ENCODE measurements around the gene RNF144A.

GRCh38 chr2:6956566-6956965 is 39.4 kb downstream of the RNF144A start:
- no peak for TF ChIP-seq CTCF (IDR thresholded peaks at IDR 0.05; ENCODE audit: extremely low read depth in 1 of 2, insufficient read depth in 1 of 2, low read depth in 1 of 2, low read length in 2 of 2)
- no peak for TF ChIP-seq FOS (IDR thresholded peaks at IDR 0.05; ENCODE audit: borderline replicate concordance, insufficient read depth, low read length)
- TF ChIP-seq EZH2 (IDR thresholded peaks at IDR 0.05; ENCODE audit: borderline replicate concordance, low read depth, low read length, severe bottlenecking): no peak
- no peak for TF ChIP-seq POLR2AphosphoS5 (IDR thresholded peaks at IDR 0.05; ENCODE audit: insufficient read depth, low read depth, low read length)
- TF ChIP-seq MAX (IDR thresholded peaks at IDR 0.05; ENCODE audit: insufficient read depth, insufficient read length): no peak
- no peak for TF ChIP-seq GATA2 (IDR thresholded peaks at IDR 0.05; ENCODE audit: insufficient read depth, insufficient read length, low read depth, low read length)
- TF ChIP-seq POLR2A (IDR thresholded peaks at IDR 0.05; ENCODE audit: low read depth, low read length): no peak
- no peak for TF ChIP-seq JUN (IDR thresholded peaks at IDR 0.05; ENCODE audit: borderline replicate concordance, insufficient read depth, insufficient read length, low read depth)

Data from endothelial cell of umbilical vein (primary cell).